Ovary (tissue), 3 donors: ENCODE data around the gene FAM13A.

ENCODE experiments used
- EP300 ChIP-seq: sonication (generic); formaldehyde crosslinking; IDR thresholded peaks from one replicate; pipeline ENCODE4 v1.6.1; 2017; ENCODE audit warnings: antibody characterized with exemption
- POLR2A ChIP-seq: fragments of 450-650 bp; IDR thresholded peaks from one replicate; pipeline ENCODE4 v1.6.1; 2017; ENCODE audit warnings: antibody characterized with exemption, mild to moderate bottlenecking, moderate library complexity
- TF ChIP-seq, protein P1 (sequence below), 3 donors: fragments of 450-650 bp in 2 of 3; fragments of 200-600 bp in 1 of 3; IDR thresholded peaks; one replicate each; pipeline versions ENCODE4 v1.5.1 to v1.8.0; 2016 to 2022; ENCODE audit warnings: antibody characterized with exemption in 3 of 3, mild to moderate bottlenecking in 1 of 3
- donor health status: DM: no; HTN: no; CAD: no.

DNA sequence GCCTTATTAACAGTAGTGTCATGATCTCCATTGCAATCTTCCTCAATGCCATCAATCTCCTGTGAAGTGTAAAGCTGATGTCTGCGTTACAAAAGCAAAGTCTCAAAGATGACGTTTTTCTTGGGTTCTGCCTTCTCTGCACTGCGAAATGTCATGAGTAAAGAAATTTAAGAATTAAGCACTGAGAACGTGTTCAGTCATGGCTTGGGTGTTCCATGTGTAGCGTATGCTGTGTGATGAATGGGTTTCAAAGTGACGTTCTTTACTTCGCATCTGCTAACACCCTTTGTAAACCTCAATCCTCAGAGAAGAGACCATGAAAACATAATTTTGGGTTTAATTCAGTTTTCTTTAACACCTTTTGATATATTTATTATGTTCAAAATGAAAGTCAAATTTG lies 360.4 kb downstream of the FAM13A start:
- TF ChIP-seq POLR2A (no peak), EP300 (no peak)
- TF ChIP-seq, protein P1, sequence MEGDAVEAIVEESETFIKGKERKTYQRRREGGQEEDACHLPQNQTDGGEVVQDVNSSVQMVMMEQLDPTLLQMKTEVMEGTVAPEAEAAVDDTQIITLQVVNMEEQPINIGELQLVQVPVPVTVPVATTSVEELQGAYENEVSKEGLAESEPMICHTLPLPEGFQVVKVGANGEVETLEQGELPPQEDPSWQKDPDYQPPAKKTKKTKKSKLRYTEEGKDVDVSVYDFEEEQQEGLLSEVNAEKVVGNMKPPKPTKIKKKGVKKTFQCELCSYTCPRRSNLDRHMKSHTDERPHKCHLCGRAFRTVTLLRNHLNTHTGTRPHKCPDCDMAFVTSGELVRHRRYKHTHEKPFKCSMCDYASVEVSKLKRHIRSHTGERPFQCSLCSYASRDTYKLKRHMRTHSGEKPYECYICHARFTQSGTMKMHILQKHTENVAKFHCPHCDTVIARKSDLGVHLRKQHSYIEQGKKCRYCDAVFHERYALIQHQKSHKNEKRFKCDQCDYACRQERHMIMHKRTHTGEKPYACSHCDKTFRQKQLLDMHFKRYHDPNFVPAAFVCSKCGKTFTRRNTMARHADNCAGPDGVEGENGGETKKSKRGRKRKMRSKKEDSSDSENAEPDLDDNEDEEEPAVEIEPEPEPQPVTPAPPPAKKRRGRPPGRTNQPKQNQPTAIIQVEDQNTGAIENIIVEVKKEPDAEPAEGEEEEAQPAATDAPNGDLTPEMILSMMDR (IDR thresholded peaks at IDR 0.05) = no peak
